Trophoblast cell (in vitro differentiated cells and primary cell): Measurements from ENCODE around the gene SSH2.

Experiments
- DNase-seq, 2 donors: peaks; one replicate each; pipeline ENCODE4 v3.0.0-alpha.2; 2016
- H2AFZ ChIP-seq: 2 replicates; pipeline ENCODE4 v1.6.1; 2013; ENCODE audit warnings: low read length, moderate library complexity, mild to moderate bottlenecking; ENCODE audit not compliant: insufficient read depth, poor library complexity
- H2AK5ac ChIP-seq: 2 replicates; pipeline ENCODE4 v1.6.1; 2013; ENCODE audit warnings: mild to moderate bottlenecking, low read length
- H2BK120ac ChIP-seq: 2 replicates; pipeline ENCODE4 v1.6.1; 2013; ENCODE audit warnings: low read length, mild to moderate bottlenecking, moderate library complexity; ENCODE audit not compliant: insufficient read depth, poor library complexity
- H2BK12ac ChIP-seq: 2 replicates; pipeline ENCODE4 v1.6.1; 2013; ENCODE audit warnings: mild to moderate bottlenecking, low read length, moderate library complexity
- H2BK5ac ChIP-seq: 2 replicates; pipeline ENCODE4 v1.6.1; 2013; ENCODE audit warnings: low read length, low read depth, moderate library complexity, mild to moderate bottlenecking; ENCODE audit not compliant: poor library complexity
- H3K14ac ChIP-seq: 2 replicates; pipeline ENCODE4 v1.6.1; 2013; ENCODE audit warnings: mild to moderate bottlenecking, low read length
- H3K18ac ChIP-seq: 2 replicates; pipeline ENCODE4 v1.6.1; 2013; ENCODE audit warnings: mild to moderate bottlenecking, low read length
- H3K23ac ChIP-seq: 2 replicates; pipeline ENCODE4 v1.6.1; 2013; ENCODE audit warnings: low read length
- H3K27ac ChIP-seq: 2 replicates; pipeline ENCODE4 v1.5.1; 2013; ENCODE audit warnings: low read depth, mild to moderate bottlenecking, inconsistent platforms, low read length, moderate library complexity
- H3K27me3 ChIP-seq: 2 replicates; pipeline ENCODE4 v1.6.1; 2013; ENCODE audit warnings: inconsistent platforms, mild to moderate bottlenecking, low read length, moderate library complexity; ENCODE audit not compliant: insufficient read depth
- H3K36me3 ChIP-seq, 2 experiments: 1 replicate in 1 of 2; 2 replicates in 1 of 2; pipeline ENCODE4 v1.6.1; 2013; ENCODE audit warnings: low read length in 2 of 2, mild to moderate bottlenecking in 2 of 2, moderate library complexity in 1 of 2; ENCODE audit not compliant: insufficient read depth in 2 of 2, control insufficient read depth in 1 of 2
- H3K4ac ChIP-seq: 2 replicates; pipeline ENCODE4 v1.6.1; 2013; ENCODE audit warnings: low read depth, mild to moderate bottlenecking, low read length, moderate library complexity
- H3K4me1 ChIP-seq, 2 experiments: 1 replicate in 1 of 2; 2 replicates in 1 of 2; pipeline ENCODE4 v1.6.1; 2013; ENCODE audit warnings: low read length in 2 of 2, mild to moderate bottlenecking in 2 of 2, moderate library complexity in 1 of 2; ENCODE audit not compliant: insufficient read depth in 2 of 2, control insufficient read depth in 1 of 2
- H3K4me2 ChIP-seq: 2 replicates; pipeline ENCODE4 v1.6.1; 2013; ENCODE audit warnings: inconsistent platforms, mild to moderate bottlenecking, low read length, moderate library complexity
- H3K4me3 ChIP-seq: 2 replicates; pipeline ENCODE4 v1.5.1; 2013; ENCODE audit warnings: mild to moderate bottlenecking, low read depth, low read length, inconsistent platforms
- H3K79me1 ChIP-seq: one replicate; pipeline ENCODE4 v1.6.1; 2013; ENCODE audit warnings: low read length
- H3K79me2 ChIP-seq: 2 replicates; pipeline ENCODE4 v1.6.1; 2013; ENCODE audit warnings: low read length, mild to moderate bottlenecking; ENCODE audit not compliant: control insufficient read depth, insufficient read depth, poor library complexity
- H3K9ac ChIP-seq: 2 replicates; pipeline ENCODE4 v1.6.1; 2013; ENCODE audit warnings: mild to moderate bottlenecking, low read length
- H3K9me3 ChIP-seq: 2 replicates; pipeline ENCODE4 v1.6.1; 2013; ENCODE audit warnings: low read depth, mild to moderate bottlenecking, control low read depth, inconsistent platforms, low read length; ENCODE audit not compliant: insufficient read depth
- H4K12ac ChIP-seq: 2 replicates; pipeline ENCODE4 v1.6.1; 2013; ENCODE audit warnings: low read depth, mild to moderate bottlenecking, low read length, moderate library complexity
- H4K8ac ChIP-seq: 2 replicates; pipeline ENCODE4 v1.6.1; 2013; ENCODE audit warnings: low read depth, mild to moderate bottlenecking, low read length, moderate library complexity
- H4K91ac ChIP-seq: one replicate; pipeline ENCODE4 v1.6.1; 2013; ENCODE audit warnings: low read depth, mild to moderate bottlenecking, low read length, moderate library complexity
- WGBS: extraction: QIAGEN DNeasy Blood & Tissue Kit; methylation state at CpG from one replicate; pipeline ENCODE4 v1.1.7; 2013; ENCODE audit warnings: missing lambda C conversion rate; ENCODE audit not compliant: insufficient read length, insufficient coverage; ENCODE audit errors: extremely low coverage; 5-methylcytosine and 5-hydroxymethylcytosine counted together

SSH2 gene

GRCh38 chr17:29669266-29669665 lies 260.8 kb downstream of the SSH2 start:
- Histone ChIP-seq H3K9me3 (no peaks in the 10 kb centered on the region), H2AFZ (no peak overlapping the region), H2BK5ac (no peak overlapping the region), H3K4ac (no peak overlapping the region), H3K4me2 (no peak overlapping the region), H3K9ac (no peak overlapping the region), H2AK5ac (no peak overlapping the region), H3K36me3 (peaks cover 18 to 25% of the 10 kb centered on the region in 2 experiments), H3K14ac (no peak overlapping the region), H2BK120ac (no peak overlapping the region), H3K4me1 (peaks cover 0 to 2% of the 10 kb centered on the region in 2 experiments), H3K79me2 (no peaks in the 10 kb centered on the region), H3K79me1 (no peaks in the 10 kb centered on the region), H4K12ac (no peak overlapping the region), H3K18ac (no peak overlapping the region), H3K23ac (no peak overlapping the region), H4K91ac (no peak overlapping the region), H3K4me3 (no peak overlapping the region), H3K27ac (no peak overlapping the region), H2BK12ac (no peak overlapping the region), H3K27me3 (no peaks in the 10 kb centered on the region), H4K8ac (no peak overlapping the region)
- no peak for DNase-seq

DNA sequence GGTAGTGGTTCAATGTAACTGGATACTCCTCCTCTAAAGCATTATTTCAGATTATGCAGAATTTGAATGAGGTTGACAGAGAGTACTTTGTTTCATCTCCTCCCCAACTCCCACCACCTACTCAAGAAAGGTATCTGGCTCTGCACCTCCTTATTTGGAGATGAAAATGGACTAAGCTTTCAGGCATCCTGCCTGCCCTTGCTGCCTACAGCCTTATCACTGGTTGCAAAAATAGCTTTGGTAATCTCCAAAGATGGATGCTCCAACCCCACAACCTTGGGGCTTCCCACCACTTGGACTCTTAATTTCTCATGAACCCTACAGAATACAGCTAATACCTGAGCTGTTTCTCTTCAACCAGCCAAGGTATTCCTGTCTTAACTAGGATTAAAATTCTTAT lies 262.1 kb downstream of the SSH2 start:
- Histone ChIP-seq H4K12ac (no peak overlapping the region), H3K4me2 (no peak overlapping the region), H3K9me3 (no peaks in the 10 kb centered on the region), H2AFZ (no peak overlapping the region), H3K4me3 (no peak overlapping the region), H3K79me2 (no peaks in the 10 kb centered on the region), H3K27me3 (no peaks in the 10 kb centered on the region), H2BK5ac (no peak overlapping the region), H3K27ac (no peak overlapping the region), H3K9ac (no peak overlapping the region), H4K91ac (no peak overlapping the region), H3K79me1 (no peaks in the 10 kb centered on the region), H2BK120ac (no peak overlapping the region), H2BK12ac (no peak overlapping the region), H2AK5ac (no peak overlapping the region), H3K36me3 (peaks cover 18 to 21% of the 10 kb centered on the region in 2 experiments), H4K8ac (no peak overlapping the region), H3K23ac (no peak overlapping the region), H3K4me1 (peaks cover 2 to 3% of the 10 kb centered on the region in 2 experiments), H3K4ac (no peak overlapping the region), H3K14ac (no peak overlapping the region), H3K18ac (no peak overlapping the region)
- DNase-seq: no peak

DNA sequence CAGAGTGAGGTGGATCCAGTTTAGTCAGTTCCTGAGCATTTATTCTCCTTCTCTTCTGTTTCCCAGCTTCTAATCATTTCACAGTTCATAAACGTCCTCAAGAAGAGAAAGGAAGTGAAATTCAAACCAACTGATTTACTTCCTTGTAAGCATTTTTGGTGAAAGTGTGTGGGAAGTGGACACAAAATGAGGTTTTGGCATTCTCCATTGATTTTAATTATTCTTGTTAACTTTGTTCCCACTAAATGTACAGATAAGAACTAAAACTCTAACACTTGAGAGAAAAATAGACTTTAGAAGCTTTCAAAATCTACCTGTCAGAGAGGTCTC lies 264.6 kb downstream of the SSH2 start:
- Histone ChIP-seq H3K79me2 (no peaks in the 10 kb centered on the region), H3K4me1 (peaks cover 2 to 4% of the 10 kb centered on the region in 2 experiments), H2AFZ (no peak overlapping the region), H3K23ac (no peak overlapping the region), H3K18ac (no peak overlapping the region), H3K36me3 (peaks cover 14% of the 10 kb centered on the region in 2 experiments), H2BK5ac (no peak overlapping the region), H3K27me3 (no peaks in the 10 kb centered on the region), H3K27ac (no peak overlapping the region), H4K91ac (no peak overlapping the region), H4K8ac (no peak overlapping the region), H3K9me3 (no peaks in the 10 kb centered on the region), H3K14ac (no peak overlapping the region), H2BK12ac (no peak overlapping the region), H4K12ac (no peak overlapping the region), H2AK5ac (no peak overlapping the region), H3K4me3 (no peak overlapping the region), H3K4me2 (no peak overlapping the region), H3K9ac (no peak overlapping the region), H3K79me1 (no peaks in the 10 kb centered on the region), H2BK120ac (no peak overlapping the region), H3K4ac (no peak overlapping the region)
- DNase-seq: no peak
- no CpG with 5 or more reads among the region's 1 CpG for WGBS

DNA sequence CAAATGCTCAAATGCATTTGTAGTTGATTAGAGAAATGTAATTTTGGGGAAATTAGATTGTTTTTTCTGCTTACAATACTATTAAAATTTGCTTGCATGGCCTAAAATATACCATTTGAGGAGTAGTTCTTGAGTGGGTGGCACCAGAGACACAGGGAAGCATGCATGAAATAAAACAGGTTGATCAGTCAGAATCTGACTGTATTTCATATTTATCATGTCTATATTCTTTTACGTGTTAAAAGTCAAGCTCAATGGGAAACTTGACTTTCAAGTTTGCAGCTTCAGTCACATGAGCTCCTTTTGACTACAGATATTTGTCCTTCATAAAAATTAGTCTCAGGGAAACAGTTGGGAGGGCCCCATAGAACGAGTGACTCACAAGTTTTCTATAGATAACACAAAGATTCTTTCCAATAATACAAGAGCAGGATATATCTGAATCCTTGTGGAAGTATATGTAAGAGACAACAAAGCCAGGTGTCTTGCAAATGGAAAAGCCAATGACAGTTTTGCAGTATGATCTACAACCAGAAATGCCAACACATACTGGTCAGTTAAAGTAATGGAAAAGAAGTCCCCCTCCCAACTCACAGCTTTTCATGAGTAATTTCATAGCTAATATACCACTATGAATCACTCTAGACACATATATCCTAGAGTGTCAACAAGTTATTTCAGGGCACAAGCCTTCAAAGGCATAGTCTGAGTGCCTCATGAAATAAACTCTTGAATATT lies 265.1 kb downstream of the SSH2 start:
- Histone ChIP-seq H3K9me3 (no peaks in the 10 kb centered on the region), H3K4ac (no peak overlapping the region), H4K12ac (no peak overlapping the region), H3K27me3 (no peaks in the 10 kb centered on the region), H2AFZ (no peak overlapping the region), H4K91ac (no peak overlapping the region), H3K14ac (no peak overlapping the region), H3K9ac (no peak overlapping the region), H4K8ac (no peak overlapping the region), H3K23ac (no peak overlapping the region), H3K36me3 (peaks cover 13 to 14% of the 10 kb centered on the region in 2 experiments), H2BK12ac (no peak overlapping the region), H3K27ac (no peak overlapping the region), H3K79me1 (no peaks in the 10 kb centered on the region), H2BK5ac (no peak overlapping the region), H3K18ac (no peak overlapping the region), H3K4me2 (no peak overlapping the region), H2AK5ac (no peak overlapping the region), H2BK120ac (no peak overlapping the region), H3K4me3 (no peak overlapping the region), H3K79me2 (no peaks in the 10 kb centered on the region), H3K4me1 (peaks cover 2 to 4% of the 10 kb centered on the region in 2 experiments)
- no CpG with 5 or more reads among the region's 2 CpGs for WGBS
- DNase-seq: peak; percentile 46 to 53
